Mucosa of rectum (tissue), 2 donors: ENCODE data around the gene WDFY2.

Source experiments
- H3K27ac ChIP-seq, 2 donors: one replicate each; pipeline ENCODE4 v1.7.0; 2013; ENCODE audit warnings: inconsistent platforms in 2 of 2, low read depth in 2 of 2, low read length in 2 of 2
- H3K27me3 ChIP-seq, 2 donors: one replicate each; pipeline ENCODE4 v1.7.0; 2013; ENCODE audit warnings: low read length in 2 of 2; ENCODE audit not compliant: control insufficient read depth in 2 of 2, insufficient read depth in 2 of 2
- H3K36me3 ChIP-seq, 2 donors: one replicate each; pipeline ENCODE4 v1.7.0; 2013; ENCODE audit warnings: low read length in 2 of 2; ENCODE audit not compliant: control insufficient read depth in 2 of 2, insufficient read depth in 2 of 2
- H3K4me1 ChIP-seq, 2 donors: one replicate each; pipeline ENCODE4 v1.7.0; 2013; ENCODE audit warnings: low read length in 2 of 2, mild to moderate bottlenecking in 1 of 2; ENCODE audit not compliant: control insufficient read depth in 2 of 2, insufficient read depth in 2 of 2
- H3K4me3 ChIP-seq, 2 donors: one replicate each; pipeline ENCODE4 v1.7.0; 2013; ENCODE audit warnings: low read length in 2 of 2
- H3K9ac ChIP-seq, 2 donors: one replicate each; pipeline ENCODE4 v1.7.0; 2013; ENCODE audit warnings: low read length in 2 of 2, low read depth in 1 of 2, mild to moderate bottlenecking in 1 of 2
- H3K9me3 ChIP-seq, 2 donors: one replicate each; pipeline ENCODE4 v1.7.0; 2013; ENCODE audit warnings: low read length in 2 of 2; ENCODE audit not compliant: control insufficient read depth in 2 of 2
- donor health status: healthy.
- donor health status: Normal muscosa, but diverticular disease.

Gene WDFY2

DNA sequence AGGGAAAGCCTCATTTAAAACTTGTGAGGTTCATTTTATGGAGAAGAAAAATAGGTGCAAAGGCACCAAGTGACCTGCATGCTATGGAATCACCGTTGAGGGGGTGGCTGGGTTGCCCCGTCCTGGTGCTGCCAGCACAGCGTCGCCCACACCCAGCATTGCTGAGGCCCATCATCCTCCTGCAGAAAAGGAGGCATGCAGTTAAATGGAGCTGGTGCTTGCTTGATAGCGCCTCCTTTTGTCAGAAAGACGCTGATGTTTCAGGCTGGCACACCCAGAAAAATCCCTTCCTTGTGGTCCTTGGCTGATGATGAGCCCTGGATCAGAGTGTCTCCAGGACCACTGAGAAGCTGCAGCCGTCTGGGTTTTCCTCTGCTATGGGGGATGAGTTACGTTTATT, 182.8 kb downstream of the WDFY2 start:
- Histone ChIP-seq H3K4me1 (peaks cover 11 to 12% of the 10 kb centered on the region in 2 donors), H3K9ac (no peak overlapping the region), H3K27ac (no peak overlapping the region)

DNA sequence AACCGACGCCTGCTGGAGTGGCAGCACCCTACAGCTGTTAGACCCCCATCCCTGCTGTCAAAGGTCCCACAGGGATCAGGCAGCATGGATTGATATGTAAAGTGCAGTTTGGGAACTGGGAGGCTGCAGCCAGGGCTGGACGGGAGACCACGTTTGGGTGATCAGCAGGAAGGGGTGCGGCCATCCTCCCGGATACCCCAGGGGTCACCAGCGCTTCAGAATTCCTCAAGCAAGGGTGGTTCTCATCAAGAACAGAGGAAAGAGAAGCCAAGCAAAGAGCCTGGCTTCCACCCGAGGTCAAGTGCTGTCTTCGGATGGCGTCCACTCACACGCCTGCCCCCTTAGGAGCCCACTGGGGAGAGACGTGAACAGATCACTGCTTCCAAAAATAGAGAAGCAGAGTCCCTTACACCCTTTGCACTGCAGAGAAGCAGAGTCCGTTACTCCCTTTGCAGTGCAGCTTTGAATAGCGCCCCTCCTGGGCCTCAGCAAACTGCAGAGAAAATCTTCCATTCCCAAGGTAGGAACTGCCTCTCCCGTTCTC, 184.2 kb downstream of the WDFY2 start:
- H3K9ac ChIP-seq = no peak overlapping the region
- H3K4me1 ChIP-seq = peaks cover 11 to 12% of the 10 kb centered on the region in 2 donors
- H3K36me3 ChIP-seq = peaks cover 0 to 3% of the 10 kb centered on the region in 2 donors
- no peak overlapping the region for H3K4me3 ChIP-seq
- no peak overlapping the region for H3K27ac ChIP-seq
- H3K9me3 ChIP-seq = no peaks in the 10 kb centered on the region
- H3K27me3 ChIP-seq = no peaks in the 10 kb centered on the region

More for the DNA sequence above, 182.8 kb downstream of the WDFY2 start:
- no peaks in the 10 kb centered on the region for H3K9me3 ChIP-seq
- no peaks in the 10 kb centered on the region for H3K27me3 ChIP-seq
- H3K36me3 ChIP-seq = peaks cover 0 to 2% of the 10 kb centered on the region in 2 donors
- H3K4me3 ChIP-seq = no peak overlapping the region

DNA sequence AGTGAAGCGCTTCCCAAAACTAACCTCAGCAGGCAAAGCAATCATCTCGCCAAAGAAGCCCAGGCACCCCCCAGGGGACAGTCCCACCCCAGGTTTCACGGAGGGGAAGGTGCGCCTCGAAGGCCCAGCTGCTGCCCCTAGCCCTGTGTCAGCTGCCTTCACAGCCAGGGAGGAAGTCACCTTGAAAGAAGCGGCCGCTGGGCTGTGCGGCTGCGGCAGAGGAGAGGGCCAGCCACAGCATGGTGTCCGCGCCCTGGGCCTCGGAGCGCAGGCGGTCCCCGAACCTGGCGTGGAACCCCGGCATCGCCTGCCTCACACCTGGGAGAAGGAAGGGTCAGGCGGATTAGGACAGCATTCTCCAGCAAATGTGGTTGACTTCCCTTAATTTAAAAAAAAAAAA, 184.7 kb downstream of the WDFY2 start:
- Histone ChIP-seq H3K27me3 (no peaks in the 10 kb centered on the region), H3K9me3 (no peaks in the 10 kb centered on the region), H3K27ac (no peak overlapping the region), H3K4me3 (no peak overlapping the region), H3K4me1 (peaks cover 11 to 12% of the 10 kb centered on the region in 2 donors), H3K9ac (no peak overlapping the region), H3K36me3 (peaks cover 0 to 3% of the 10 kb centered on the region in 2 donors)

DNA sequence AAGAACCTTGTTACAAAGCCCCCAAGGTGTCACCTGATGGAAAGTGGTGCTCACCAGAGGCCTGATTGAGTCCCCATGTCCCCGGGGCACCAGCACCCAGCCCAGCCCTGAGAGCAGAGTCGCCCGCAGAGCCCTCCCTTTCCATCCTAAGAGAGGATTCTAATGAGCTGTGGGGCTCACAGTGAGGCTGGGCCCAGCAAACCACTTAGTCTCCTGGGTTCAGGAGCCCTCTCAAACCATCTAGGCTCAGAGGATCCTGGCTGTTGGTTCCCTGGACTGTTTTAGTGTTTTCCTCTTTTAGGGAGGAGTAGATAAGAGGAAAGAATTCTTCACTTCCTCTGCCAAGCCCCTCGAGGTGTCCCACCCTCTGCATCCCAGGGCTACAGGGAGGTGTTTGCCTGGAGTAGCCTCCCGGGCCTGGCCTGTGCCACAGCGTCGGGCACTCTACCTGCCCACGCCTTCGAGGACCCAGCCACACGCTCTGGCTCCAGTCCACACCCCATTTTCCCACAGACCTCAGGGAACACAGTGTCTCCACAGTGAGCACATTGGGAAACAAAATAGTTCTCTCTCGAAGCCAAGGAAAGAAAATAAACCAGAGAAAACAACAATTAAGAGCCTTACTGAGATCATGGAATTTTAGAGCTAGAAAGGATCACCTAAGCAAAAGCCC, 185.3 kb downstream of the WDFY2 start:
- H3K4me1 ChIP-seq = peaks cover 5 to 8% of the 10 kb centered on the region in 2 donors
- H3K27ac ChIP-seq = no peak overlapping the region

DNA sequence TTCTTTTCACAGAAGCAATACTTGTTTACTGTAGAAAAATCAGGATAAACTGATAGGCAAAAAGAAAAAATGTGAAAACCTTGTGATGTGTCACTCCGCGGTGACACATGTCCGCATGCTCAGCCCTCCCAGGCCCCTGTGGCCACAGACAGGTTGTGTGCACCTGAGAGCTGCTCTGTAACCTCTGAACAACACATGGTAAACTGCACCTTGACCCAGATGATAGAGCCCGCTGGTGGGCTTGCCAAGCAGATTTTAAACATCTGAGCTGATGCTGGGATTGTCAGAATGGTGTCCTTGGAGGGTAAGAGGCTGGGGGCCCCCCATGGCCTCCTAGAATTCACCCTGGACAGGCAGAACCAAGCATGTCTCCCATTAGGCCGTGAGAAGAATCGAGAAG, 185.9 kb downstream of the WDFY2 start:
- Histone ChIP-seq H3K9ac (no peak overlapping the region), H3K36me3 (peaks cover 0 to 3% of the 10 kb centered on the region in 2 donors), H3K9me3 (no peaks in the 10 kb centered on the region), H3K4me1 (peaks cover 0 to 2% of the 10 kb centered on the region in 2 donors), H3K27ac (no peak overlapping the region), H3K4me3 (no peak overlapping the region), H3K27me3 (no peaks in the 10 kb centered on the region)

More for the DNA sequence above, 185.3 kb downstream of the WDFY2 start:
- Histone ChIP-seq H3K27me3 (no peaks in the 10 kb centered on the region), H3K36me3 (peaks cover 0 to 3% of the 10 kb centered on the region in 2 donors), H3K9ac (no peak overlapping the region), H3K9me3 (no peaks in the 10 kb centered on the region), H3K4me3 (no peak overlapping the region)

DNA sequence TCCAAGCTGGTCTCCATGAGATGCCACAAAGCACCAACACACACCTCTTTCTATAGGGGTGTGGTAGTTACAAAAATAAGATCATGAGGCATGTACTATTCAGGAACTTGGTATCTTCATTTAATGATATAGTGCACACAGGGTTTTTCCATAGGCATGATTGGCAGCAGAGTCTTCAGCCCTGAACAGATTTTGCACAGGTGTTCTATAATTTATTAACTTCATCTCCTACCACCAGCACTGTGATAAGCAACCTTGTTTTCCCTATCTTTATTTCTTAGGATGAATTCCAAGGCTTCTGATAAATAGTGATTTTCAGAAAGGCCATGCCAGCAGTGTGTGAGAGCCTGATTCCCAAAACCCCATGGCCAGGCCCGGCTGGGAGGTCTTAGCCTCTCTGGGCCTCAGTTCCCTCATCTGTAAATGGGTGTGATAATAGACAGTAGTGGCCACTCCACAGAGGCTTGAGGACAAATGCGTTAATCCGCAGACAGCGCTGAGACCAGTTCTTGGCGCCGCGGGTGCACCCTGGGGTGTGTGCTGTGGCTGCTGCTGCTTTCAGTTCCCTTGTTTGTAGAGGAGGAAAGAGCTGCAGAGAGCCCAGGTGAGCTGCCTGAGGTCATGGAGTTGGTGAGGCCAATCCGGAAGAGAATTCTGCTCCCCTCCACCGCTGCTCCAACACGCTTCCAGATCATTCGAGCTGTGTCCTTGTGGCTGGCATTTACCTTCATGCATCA, 186.6 kb downstream of the WDFY2 start:
- peaks cover 0 to 3% of the 10 kb centered on the region in 2 donors for H3K36me3 ChIP-seq
- no peak overlapping the region for H3K9ac ChIP-seq
- no peak overlapping the region for H3K27ac ChIP-seq
- no peaks in the 10 kb centered on the region for H3K9me3 ChIP-seq
- no peak overlapping the region for H3K4me3 ChIP-seq
- no peaks in the 10 kb centered on the region for H3K27me3 ChIP-seq
- no peaks in the 10 kb centered on the region for H3K4me1 ChIP-seq

DNA sequence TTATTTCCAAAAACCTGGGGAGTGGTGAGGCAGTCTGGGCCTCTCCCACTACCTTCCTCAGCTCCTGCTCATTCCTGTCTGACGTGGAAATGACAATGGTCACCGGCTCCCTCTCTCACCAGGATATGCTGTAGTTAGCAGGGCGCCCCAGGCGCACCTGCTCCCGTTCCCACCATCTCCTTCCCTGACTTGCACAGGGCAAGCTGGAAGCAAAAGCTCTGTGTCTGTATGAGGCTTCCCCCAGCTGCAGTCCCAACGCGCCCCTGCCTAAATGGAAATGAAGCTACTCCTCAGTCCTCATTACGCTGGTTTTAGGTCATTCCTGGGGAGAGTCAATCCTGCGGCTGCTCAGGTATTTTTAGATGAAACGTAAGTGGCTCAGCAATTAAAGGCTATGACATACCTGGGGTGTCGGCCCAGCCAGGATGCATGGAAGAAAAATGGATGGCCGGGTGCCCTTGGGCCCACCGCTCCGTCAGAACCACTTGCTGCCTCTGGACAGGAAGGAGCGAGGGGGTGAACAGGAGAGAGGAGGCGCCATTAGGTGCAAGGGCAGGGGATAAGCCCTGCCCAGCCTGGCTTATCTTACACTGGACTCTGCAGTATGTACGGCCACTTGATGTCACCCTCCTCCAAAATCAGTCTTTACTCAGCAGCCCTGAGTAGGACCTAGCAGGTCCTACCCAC, 187.3 kb downstream of the WDFY2 start:
- H3K4me1 ChIP-seq = no peaks in the 10 kb centered on the region
- H3K36me3 ChIP-seq = peaks cover 0 to 3% of the 10 kb centered on the region in 2 donors
- H3K4me3 ChIP-seq = no peak overlapping the region
- H3K9me3 ChIP-seq = no peaks in the 10 kb centered on the region
- no peaks in the 10 kb centered on the region for H3K27me3 ChIP-seq
- H3K27ac ChIP-seq = no peak overlapping the region
- H3K9ac ChIP-seq = no peak overlapping the region

DNA sequence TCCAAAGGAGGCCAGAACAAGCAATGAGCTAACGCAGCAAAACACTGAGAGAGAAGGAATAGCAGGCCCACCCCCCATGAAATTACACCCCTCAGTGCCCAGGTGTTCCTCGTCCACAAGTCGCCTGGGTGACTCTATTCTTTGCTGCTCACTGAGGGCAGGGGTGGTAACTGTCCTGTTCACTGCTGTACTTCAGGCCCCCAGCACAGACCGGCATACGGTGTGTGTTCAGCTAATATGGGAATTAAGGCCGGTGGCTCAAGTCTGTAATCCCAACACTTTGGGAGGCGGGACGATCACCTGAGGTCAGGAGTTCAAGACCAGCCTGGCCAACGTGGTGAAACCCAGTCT, 187.8 kb downstream of the WDFY2 start:
- Histone ChIP-seq H3K27me3 (no peaks in the 10 kb centered on the region), H3K9ac (no peak overlapping the region), H3K9me3 (no peaks in the 10 kb centered on the region), H3K36me3 (peaks cover 0 to 3% of the 10 kb centered on the region in 2 donors), H3K4me3 (no peak overlapping the region), H3K27ac (no peak overlapping the region), H3K4me1 (no peaks in the 10 kb centered on the region)

DNA sequence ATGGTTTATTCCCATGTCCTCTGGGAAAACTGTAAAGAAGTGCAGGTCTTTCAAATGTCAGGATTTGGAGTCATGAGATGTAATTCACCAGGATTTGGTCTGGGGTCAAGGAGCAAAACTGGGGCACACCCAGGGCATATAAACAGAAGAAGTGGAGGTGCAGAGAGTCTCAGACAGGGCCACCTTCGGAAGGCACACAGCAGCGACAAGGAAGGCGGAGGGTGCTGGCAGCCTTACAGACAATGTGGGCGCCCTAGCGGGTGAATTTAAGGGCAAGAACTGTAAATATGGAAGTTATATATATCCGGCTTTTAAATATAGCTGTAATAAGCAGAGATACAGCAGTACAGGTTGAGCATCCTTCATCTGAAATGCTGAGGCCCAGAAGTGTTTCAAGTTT, 188.5 kb downstream of the WDFY2 start:
- H3K9me3 ChIP-seq = no peaks in the 10 kb centered on the region
- H3K27me3 ChIP-seq = no peaks in the 10 kb centered on the region
- peaks cover 0 to 3% of the 10 kb centered on the region in 2 donors for H3K36me3 ChIP-seq
- H3K9ac ChIP-seq = no peak overlapping the region
- H3K4me1 ChIP-seq = no peaks in the 10 kb centered on the region
- H3K4me3 ChIP-seq = no peak overlapping the region
- H3K27ac ChIP-seq = no peak overlapping the region

DNA sequence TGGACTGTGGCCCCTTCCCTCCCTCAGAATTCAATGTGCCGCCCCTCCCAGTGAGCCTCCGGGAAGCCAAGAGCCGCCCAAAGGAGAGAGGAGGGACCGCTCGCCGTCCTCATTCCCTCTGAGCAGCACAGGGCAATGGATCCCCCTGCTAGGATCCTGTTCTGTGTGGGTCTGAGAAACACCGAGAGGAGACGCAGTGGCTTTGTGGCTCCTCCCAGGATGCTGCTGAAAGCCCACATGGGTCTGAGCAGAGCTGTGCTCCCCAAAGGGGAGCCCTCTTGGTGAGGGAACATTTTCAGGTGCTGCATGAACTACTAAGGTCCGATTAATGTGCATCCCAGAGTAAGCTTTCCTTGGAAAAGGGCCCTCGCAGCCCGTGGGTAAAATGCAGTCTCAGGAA, 189.3 kb downstream of the WDFY2 start:
- Histone ChIP-seq H3K27ac (no peak overlapping the region), H3K27me3 (no peaks in the 10 kb centered on the region), H3K36me3 (peaks cover 0 to 3% of the 10 kb centered on the region in 2 donors), H3K9ac (no peak overlapping the region), H3K9me3 (no peaks in the 10 kb centered on the region), H3K4me1 (no peaks in the 10 kb centered on the region), H3K4me3 (no peak overlapping the region)
